HG03064 (cell line): ENCODE measurements around the gene MED13L.

Experiments
- ATAC-seq: cut with Tn5 transposase; IDR thresholded peaks from one replicate; pipeline ENCODE4 v1.9.1; 2021; ENCODE audit warnings: low read depth; ENCODE audit not compliant: unreplicated experiment

The MED13L gene

DNA sequence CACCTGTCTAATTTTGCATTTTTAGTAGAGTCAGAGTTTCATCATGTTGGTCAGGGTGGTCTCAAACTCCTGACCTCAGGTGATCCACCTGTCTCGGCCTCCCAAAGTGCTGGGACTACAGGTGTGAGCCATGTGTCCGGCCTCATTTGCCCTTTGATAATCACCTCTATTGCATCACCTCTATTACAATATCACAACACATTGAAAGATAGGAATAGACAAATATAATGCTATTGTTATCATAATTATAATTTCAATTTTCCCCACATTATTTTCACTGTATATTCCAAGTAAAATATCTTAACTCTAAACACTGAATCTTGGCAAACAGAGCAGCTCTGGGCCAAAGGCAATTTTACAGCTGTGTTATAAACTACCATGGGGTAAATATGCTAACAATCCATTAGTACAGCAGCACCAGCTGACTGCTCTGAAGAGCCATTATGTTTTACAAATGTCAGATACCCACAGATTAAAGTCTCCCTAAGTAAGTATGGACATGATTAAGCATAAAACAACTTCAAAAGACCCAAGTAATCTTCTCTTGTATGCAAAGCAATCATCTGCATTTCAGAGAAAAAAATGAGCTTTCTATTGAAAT is 173.2 kb downstream of the MED13L start:
- no peak for ATAC-seq

DNA sequence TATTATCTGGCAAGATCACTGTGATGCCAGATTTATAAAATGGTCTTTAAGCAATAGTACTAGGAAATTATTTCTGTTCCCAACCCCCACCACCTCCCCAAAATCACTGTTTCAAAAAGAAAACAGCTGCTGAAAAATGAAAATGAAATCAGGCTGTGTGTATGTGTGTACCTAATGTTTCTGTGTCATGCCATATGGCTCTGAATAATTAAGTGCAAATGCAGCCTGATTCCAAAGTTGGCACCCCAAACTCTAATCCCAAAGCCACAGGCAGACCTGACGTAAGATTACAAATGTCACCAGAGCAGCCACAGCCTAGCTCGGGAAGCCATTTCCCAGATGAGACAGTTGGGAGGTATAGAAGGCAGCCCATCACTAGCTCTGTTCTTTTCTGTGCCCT is 175.5 kb downstream of the MED13L start:
- no peak for ATAC-seq

DNA sequence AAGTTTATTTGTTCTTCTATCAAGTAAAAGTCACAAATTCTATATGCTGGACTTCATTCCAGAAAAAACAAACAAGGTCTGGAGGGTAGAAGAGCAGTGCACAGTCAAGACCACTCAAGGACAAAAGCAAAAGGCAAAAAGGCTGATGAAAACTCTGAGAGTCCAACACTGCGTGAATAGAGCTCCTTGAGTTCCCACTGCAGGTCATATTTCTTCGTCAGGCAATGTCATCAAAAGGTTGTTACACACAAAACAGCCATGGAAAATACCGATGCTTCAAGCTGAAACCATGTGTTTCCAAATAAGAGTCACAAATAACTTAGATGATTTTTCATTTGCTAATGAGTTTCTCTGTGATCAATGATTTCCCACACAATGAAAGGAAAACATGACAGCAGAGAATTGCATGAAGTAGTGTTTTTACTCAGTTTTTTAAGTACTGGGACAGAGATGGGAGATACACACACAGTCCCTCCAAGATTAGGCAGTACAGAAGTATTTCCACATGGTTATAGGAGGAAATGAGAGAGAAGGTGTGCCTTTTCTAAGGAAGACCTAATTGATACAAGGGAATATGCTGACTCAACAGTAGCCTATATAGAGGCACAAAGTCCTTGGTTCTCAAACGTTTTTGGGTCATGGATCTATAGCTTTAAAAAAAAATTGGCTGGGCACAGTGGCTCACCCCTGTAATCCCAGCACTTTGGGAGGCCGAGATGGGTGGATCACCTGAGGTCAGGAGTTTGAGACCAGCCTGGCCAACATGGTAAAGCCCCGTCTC is 177.7 kb downstream of the MED13L start:
- no peak for ATAC-seq

DNA sequence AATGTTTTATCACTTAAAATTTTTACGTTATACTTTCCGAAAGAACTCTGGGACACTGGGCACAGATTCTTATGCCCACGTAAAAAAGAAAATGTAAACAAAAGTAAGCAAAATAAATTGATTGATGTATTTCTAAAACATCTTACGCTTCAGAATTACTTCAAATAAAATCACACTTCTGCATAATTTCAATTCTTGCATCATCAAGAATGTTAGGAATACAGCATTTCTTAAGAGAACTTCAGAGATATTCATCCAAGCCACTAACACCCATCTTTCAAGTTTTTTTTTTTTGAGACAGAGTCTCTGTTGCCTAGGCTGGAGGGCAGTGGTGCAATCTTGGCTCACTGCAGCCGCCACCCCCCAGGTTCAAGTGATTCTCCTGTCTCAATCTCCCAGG is 180.6 kb downstream of the MED13L start:
- ATAC-seq = no peak

DNA sequence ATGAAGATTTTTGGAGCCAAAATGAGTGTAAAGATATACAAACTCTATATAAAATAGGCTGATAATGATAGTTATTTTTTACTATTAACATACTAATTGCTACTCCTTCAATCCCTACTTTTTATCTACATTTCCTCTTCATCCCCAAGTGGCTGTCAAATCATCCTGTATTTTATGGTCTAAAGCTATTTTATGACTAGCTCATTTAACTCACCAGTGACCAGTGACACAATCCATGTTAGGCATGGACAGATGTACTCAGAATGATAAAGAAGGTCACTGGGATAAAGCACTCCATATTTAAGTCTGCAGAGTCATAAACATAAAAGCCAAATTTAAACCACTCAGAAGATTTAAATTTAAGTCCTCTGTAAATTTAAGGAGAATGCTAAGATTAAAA is 183.0 kb downstream of the MED13L start:
- ATAC-seq = no peak

DNA sequence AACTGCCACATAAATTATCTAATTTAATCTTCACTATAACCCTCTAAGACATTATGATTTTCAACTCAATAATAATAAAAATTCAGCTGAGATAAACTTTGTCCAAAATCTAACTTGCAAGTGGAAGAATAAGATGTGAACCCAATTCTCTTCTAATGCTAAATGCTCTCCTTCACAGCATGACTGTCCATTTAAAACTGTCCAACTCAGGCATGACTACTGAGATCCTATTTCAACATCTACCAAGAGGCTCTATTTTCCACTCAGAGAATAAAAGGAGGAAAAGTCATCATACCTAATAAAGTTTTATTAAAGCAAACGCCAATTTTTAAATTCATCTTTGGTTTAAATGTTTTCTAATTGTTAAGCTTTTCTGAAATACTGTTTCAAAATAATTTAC is 183.6 kb downstream of the MED13L start:
- no peak for ATAC-seq

DNA sequence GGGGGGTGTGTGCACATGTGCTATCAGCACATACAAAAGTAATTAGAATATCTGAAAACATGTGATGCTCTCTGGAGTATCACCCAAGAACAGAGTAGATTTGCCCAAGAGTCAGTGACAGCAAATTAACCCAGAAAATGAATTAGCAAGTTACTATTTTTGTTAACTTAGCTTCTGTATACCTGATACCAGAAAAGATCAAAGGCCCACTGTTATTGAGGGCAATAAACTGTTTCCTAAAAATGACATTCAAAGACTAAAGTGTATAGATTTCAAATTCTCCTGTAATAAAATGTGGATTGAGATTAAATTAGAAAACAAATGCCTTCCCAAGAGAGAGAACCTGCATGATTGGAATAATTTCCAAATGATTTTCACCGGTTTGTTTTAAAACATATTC is 184.7 kb downstream of the MED13L start:
- ATAC-seq = no peak

DNA sequence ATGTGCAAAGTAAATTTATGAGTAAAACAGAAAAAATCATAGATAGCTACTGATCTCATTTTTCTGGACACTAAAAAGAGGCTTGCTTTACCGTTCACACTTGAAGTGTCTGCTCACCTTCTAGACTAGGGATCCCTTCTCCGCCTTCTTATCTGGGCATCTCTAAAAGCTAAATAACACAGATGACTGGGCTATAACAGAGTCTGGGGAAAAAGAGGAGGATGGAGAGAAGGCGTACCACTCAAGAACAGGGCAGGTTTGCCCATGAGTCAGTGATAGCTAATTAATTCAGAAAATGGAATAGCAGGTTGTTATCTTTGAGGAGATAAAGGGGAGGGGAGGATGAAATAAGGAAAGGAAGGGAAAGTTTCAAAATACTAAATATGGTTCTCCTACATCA is 185.3 kb downstream of the MED13L start:
- no peak for ATAC-seq

DNA sequence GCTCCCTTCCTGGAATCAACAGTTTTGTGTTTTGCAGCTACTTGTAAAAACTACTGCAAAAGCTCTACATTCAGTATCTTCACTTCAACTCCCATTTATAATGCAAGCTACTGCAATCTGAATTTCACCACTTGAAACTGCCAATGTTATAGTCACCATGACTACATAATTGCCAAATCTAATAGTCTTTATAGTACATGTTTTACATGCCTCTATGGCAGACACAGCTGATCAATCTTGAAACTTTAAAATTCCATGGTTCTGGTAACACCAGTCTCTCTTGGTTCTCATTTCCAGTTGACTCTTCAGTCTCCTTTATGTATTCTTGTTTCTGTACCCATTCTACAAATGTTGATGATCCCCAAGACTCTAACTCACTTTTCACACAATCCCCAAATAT is 185.9 kb downstream of the MED13L start:
- no peak for ATAC-seq

DNA sequence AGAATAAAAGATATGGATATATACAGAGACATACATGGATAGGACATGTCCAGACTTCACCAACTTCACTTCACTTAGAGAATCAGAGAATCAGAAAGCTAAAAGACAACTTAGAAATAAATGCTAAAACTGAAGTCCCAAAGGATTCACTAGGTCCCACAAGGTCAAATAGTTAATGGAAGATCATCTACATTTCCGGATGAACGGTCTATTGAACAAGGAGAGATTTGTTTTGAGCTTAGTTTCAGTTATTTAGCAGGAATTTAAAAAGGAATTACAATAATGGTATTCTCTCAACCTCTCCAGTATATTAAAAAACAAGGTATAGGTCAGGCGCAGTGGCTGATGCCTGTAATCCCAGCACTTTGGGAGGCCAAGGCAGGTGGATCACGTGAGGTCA is 187.0 kb downstream of the MED13L start:
- no peak for ATAC-seq

DNA sequence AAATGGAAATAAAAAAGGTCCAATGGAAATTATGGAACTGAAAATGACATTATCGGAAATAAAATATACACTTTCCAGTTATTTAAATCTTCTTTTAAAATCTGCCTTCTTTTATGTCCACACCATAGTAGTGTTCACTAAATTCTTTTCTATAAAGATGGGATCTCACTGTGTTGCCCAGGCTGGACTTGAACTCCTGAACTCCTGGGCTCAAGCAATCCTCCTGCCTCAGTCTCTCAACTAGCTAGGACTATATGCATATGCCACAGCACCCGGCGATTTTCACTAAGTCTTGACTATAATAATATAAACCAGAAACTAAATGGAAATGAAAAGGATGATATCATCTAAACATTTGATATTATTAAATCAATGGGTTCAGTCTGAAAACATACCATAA is 188.4 kb downstream of the MED13L start:
- no peak for ATAC-seq

DNA sequence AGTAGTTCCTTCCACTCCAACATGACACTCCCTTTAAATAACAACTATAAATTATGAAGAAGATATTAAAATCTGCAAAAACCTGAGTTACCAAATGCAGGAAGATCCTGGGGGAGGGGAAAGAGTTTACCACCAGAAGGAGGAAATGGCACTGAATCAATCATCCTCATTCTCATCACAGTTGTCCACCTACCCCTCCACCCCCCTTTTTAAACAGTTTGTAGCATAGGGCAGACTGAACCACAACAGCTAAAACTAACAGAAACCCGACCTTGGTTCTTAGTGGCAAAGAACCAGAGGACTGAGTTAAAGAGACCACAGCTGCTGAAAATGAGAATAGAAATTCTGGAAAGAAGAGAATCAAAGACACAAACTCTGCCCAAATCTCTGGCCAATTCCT is 189.5 kb downstream of the MED13L start:
- no peak for ATAC-seq

DNA sequence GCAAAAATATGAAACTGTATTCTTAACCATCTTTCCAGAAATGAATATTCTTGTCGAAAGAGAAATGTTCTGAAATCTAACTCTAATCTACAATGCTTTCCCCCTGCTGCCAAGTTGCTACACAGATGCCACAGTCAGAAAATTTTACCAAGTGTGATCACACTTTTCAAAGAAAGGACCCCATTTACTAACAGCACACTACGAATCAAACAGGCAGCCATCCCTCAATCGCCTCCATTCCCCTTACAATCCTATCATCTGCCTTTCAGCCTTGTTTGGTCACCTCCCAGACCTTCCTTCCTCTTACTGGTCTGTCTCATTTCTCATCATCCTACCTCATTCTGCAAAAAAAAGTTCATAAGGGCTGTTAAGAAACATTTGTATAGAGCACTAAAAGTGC is 190.1 kb downstream of the MED13L start:
- ATAC-seq = no peak

DNA sequence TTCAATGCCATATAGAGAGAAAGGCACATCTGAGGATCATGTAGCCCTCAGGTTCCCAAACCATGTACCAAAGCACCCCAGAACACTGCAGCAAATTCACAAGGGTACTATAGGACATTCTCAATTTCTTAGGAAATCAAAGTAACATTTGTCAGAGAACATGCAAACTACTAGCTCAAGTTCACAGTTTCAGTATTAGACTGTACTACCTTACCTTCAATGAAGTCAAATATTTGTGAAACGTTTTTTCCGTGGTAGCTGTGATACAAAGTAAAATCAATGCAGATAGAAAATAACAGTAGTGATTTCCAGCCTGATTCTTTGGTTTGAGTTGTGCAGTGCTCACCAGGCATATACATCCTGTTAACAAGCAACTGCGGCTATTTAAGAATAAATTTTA is 197.1 kb downstream of the MED13L start:
- ATAC-seq = no peak

DNA sequence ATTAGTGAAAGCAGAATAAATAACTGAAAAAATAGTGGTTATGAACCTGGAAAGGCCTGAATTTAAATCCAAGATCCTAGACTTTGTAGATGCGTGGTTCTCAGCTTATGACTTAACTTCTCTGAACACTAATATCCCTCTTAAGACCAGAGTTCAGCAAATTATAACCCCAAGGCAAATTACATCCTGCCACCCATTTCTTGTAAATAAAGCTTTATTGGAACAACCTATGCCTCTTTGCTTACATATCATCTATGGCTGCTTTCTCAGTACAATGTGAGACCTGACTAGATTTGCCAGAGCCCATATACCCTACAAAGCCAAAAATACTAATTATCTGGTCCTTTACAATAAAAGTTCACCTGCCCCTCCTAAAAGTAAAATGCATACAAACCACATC is 199.1 kb downstream of the MED13L start:
- no peak for ATAC-seq

DNA sequence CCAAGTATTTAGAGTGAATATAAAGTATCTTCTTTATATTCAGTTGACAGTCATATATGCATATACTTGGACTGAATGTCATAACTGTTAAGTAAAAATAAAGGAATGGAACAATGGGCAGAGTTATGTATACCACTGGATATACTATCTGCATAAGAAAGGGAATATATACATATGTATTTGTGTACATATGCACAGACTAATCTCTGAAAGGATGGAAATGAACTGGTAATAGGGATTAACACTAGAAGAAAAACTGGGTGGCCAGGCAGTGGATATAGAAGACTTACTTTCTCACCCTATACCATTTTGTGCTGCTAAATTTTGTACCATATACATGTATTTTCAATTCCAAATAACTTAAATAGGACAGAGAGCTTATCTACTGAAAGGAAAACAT is 200.1 kb downstream of the MED13L start:
- ATAC-seq = no peak

DNA sequence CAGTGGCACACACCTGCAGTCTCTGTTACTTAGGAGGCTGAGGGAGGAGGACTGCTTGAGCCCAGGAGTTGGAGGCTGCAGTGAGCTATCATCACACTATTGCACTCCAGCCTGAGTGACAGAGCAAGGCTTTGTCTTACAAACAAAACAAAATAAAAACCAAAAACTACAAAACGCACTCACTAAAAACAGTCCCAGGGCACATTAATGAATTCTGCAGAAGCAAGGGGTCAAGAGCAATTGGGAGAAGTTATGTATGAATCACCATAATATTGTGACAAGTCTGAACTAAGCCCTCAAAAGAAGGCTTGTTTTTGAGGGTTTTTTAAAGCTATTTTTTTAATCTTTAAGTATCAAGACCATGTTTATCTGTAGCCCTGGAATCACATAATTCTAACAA is 201.1 kb downstream of the MED13L start:
- ATAC-seq = no peak

DNA sequence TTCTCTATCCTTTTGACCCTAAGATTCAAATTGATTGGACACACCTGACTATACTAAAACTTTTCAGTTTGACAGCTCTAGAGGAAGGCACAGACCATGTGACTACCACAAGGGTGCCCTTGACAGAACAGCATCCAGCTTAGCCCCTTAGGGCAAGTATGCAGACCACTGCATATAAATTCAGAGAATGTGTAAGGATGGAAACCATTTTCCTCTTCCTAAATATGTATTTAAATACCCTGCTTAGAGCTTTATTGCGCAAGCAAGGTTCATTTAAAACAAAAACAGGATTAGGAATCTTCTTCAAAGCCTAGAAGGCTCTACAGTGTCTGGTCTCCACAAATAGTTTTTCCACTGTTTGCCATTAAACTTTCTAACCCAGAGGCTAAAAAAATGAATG is 202.8 kb downstream of the MED13L start:
- no peak for ATAC-seq

DNA sequence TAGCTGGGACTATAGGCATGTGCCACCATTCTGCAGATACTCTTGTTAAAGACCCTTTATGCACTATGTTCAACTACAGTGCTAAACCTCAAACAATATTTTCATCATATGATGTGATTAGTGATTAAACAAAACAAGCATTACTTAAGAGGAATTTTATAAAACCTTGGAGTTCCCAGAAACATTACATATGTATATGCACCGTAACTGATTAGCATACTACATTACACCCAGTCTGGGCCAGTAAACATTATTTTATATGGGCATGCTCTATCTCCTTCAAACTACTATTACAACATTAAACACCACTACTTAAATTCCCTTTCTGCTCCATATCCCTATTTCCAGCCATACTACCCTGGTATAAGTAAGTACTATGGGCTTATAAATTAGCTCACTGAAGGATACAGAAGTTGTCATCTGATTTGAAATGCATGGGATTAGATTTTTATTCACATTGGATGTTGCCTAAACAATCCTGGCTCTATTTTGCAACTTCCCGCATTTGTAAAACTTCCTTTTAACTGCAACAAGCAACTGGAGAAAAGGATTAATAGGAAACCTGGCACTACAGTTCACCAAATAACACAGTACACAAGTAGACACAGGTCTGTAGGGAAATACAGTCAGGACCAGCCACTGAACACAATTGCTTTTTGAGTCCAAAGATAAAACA is 205.8 kb downstream of the MED13L start:
- no peak for ATAC-seq

DNA sequence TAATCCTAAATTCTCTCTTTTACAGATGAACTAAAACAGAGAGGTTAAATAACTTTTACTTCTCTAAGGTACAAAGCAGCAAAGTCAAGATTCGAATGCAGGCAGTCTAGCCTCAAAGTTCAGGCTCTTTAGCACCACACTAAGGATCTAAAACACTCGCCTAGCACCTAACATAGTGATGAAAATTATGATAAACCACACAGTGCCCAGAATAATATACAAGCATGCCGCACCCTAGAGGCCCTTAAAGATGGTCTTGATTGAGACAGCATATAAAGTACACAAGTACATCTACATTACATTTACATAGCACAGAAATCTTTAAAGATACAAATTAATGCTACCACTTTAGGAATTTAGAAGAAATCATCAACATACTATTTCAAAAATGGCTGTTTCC is 207.0 kb downstream of the MED13L start:
- ATAC-seq = no peak

DNA sequence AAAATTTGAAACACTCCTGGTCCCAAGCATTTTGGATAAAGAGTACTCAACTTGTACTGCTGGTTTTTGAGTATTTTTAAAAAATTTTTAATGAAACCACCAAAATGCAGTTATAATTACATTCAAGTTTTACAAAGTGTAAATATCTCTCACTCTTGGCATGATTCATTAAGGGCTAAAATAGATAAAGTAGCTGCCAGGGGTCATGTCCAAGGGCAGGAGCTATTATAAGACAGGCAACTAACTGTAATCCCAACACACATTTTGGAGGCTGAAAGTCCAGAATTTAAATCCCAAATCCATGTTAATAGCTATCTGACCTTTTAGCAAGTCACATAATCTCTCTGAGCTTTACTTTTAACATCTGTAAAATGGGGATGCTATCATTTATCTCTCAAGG is 207.6 kb downstream of the MED13L start:
- ATAC-seq = no peak

DNA sequence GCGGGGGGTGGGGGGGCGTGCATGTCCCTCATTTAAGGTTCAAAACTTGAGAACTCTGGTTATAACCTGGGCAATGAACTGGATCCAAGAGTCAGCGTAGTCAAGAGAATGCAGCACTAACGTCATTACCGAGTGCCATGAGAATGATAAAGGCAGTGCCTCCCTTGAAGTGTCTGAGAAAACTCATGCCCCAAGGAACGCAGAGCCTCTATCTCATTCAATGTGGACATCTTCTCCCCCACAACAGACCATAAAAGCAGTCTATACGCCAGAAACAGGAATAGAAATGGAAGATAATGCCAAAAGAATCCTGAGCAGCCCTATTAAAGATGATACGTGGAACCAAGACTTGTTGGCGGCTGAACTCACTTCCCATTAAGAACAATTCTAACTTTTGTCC is 208.6 kb downstream of the MED13L start:
- ATAC-seq = no peak
